SU-DHL-6 (cell line): ENCODE results near the gene PHACTR3.

Experiments
- CTCF ChIP-seq: fragments of 200-600 bp; sonication (generic); IDR thresholded peaks from one replicate; pipeline ENCODE4 v1.5.1; 2017; ENCODE audit warnings: antibody characterized with exemption, mild to moderate bottlenecking, low read length, moderate library complexity; ENCODE audit not compliant: insufficient read depth, poor library complexity, severe bottlenecking
- EZH2phosphoT487 ChIP-seq: fragments of 200-600 bp; sonication (generic), shearing (Covaris generic); conservative IDR thresholded peaks from 2 replicates; pipeline ENCODE4 v1.6.1; 2018; ENCODE audit warnings: mild to moderate bottlenecking, antibody characterized with exemption, low read length, moderate library complexity, mixed read lengths

- no peak for TF ChIP-seq EZH2phosphoT487
- no peak for TF ChIP-seq CTCF
These were observed 84.0 kb downstream of the PHACTR3 start for GRCh38 chr20:59688356-59688755.
